Stomach smooth muscle (tissue), 2 donors: ENCODE results near the gene GMPR.

Source experiments
- H3K27ac ChIP-seq: one replicate; pipeline ENCODE4 v1.7.0; 2013; ENCODE audit warnings: mild to moderate bottlenecking, low read length, inconsistent platforms
- H3K27me3 ChIP-seq, 2 donors: one replicate each; pipeline ENCODE4 v1.7.0; 2013; ENCODE audit warnings: low read length in 2 of 2; ENCODE audit not compliant: insufficient read depth in 2 of 2, control insufficient read depth in 1 of 2
- H3K36me3 ChIP-seq, 2 donors: one replicate each; pipeline ENCODE4 v1.7.0; 2013; ENCODE audit warnings: low read length in 2 of 2; ENCODE audit not compliant: control insufficient read depth in 2 of 2, insufficient read depth in 2 of 2
- H3K4me1 ChIP-seq: one replicate; pipeline ENCODE4 v1.7.0; 2013; ENCODE audit warnings: low read length; ENCODE audit not compliant: control insufficient read depth, insufficient read depth
- H3K4me3 ChIP-seq, 2 donors: one replicate each; pipeline ENCODE4 v1.7.0; 2013; ENCODE audit warnings: low read length in 2 of 2
- H3K9ac ChIP-seq, 2 donors: one replicate each; pipeline ENCODE4 v1.7.0; 2013; ENCODE audit warnings: low read length in 2 of 2, mild to moderate bottlenecking in 1 of 2
- H3K9me3 ChIP-seq, 2 donors: one replicate each; pipeline ENCODE4 v1.7.0; 2013; ENCODE audit warnings: low read length in 2 of 2; ENCODE audit not compliant: control insufficient read depth in 2 of 2
- donor health status: healthy.
- donor health status: Pancreatic carcinoma.

Gene GMPR

DNA sequence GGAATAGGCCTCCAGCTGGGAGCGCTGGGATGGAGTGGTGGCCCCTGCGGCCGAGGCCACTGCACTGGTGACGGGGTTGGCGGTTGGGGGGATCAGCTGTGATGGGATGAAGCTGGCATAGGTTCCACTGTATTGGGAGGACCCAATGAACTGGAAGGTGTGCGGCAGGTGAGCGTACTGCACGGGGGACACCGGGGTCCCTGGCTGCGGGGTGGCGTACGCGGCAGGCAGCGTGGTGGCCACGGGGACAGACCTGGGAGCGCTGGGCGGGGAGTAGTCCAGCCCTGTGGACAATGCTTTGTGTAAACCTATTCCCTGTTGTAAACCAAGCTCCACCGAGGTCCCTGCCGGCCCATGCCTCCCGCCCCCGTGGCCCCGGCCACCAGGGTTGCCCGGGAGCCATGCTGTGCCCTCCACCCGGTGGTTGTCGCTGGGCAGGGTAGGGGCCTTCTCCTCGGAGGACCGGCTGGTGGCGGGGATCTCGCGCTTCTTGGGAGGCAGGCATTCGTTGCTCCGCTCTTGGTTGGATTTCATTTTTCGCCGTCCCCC, 89.5 kb downstream of the GMPR start:
- Histone ChIP-seq H3K9me3 (no peaks in the 10 kb centered on the region), H3K27ac (no peak overlapping the region), H3K36me3 (peaks cover 10 to 14% of the 10 kb centered on the region in 2 donors), H3K27me3 (no peaks in the 10 kb centered on the region), H3K4me3 (no peak overlapping the region), H3K9ac (no peak overlapping the region), H3K4me1 (peaks cover 19% of the 10 kb centered on the region)

DNA sequence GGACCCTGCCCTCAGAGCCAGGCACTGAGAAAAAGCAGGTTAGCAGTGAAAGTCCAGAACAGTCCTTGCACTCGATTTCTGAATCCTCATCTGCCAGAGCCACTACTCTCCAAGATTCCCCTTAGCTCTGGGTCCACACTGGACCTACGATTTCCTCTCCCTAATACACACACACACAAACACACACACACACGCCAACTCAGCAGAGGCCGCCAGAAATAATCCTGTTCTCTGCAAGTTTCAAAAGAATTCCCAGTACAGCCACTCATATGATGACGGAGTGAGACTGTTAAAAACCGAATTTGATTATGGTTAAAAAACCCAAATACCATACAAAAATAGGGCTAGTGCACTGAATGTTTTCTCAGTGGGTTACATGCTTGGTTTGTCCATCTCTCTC, 90.8 kb downstream of the GMPR start:
- H3K36me3 ChIP-seq: peaks cover 10 to 14% of the 10 kb centered on the region in 2 donors
- H3K9me3 ChIP-seq: no peaks in the 10 kb centered on the region
- no peaks in the 10 kb centered on the region for H3K27me3 ChIP-seq
- no peak overlapping the region for H3K4me3 ChIP-seq
- H3K4me1 ChIP-seq: peaks cover 12% of the 10 kb centered on the region
- H3K27ac ChIP-seq: no peak overlapping the region
- H3K9ac ChIP-seq: no peak overlapping the region

DNA sequence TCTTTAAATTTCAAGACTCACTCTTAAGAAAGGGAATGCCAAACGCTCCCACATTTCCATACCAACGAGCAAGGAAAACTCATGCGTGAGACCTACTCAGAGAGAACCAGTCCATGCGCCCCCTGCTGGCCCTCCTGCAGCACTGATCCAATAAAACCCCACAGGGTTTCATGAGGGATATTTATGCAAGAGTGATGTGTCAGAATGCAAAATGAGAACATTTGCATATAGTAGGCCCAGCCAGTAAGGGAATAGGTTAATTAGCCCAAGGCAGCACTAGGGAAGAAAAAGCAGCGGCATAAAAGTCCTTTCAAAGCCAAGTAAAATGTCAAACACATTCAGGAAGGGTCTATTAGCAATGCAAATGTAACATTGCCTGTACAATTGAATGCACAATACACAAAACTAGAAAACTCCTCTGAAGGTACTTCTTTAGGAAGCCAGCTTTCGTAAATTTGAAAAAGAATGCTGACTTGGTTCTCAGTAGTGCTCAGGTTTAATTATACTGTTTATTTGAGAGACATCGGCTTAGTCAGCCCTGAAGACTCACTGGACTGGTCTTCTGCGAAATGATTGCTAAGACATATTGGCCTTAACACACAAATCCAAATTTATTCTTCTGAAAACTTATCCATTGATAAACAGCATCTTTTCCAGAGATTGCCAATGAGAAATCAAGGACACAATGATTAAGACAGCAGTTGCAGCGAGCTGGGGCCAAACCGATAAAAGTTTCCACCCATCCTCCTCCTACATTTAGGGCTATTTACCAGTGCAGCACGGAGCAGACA, 93.2 kb downstream of the GMPR start:
- Histone ChIP-seq H3K4me3 (no peak overlapping the region), H3K27ac (no peak overlapping the region), H3K9ac (no peak overlapping the region), H3K9me3 (no peaks in the 10 kb centered on the region), H3K36me3 (peaks cover 6% of the 10 kb centered on the region in 2 donors), H3K4me1 (peaks cover 22% of the 10 kb centered on the region), H3K27me3 (no peaks in the 10 kb centered on the region)

DNA sequence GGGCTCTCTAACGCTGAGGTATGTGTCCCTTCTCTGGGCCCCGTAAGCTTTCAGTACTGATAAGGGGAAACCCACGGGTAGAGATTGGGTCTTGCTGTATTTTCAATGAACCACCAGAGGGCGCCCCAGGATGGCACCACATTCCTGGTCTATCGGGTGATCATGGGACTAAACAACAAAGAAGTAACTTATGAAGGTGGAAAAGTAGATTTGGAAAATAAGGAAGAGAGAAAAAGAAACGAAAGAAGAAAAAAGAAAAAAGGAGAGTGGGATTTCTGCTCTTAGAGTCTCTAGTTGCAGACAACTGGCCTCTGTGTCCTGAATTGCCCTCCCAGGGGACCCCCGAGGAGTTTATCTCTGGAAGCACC, 93.8 kb downstream of the GMPR start:
- Histone ChIP-seq H3K27me3 (no peaks in the 10 kb centered on the region), H3K27ac (no peak overlapping the region), H3K9ac (no peak overlapping the region)

DNA sequence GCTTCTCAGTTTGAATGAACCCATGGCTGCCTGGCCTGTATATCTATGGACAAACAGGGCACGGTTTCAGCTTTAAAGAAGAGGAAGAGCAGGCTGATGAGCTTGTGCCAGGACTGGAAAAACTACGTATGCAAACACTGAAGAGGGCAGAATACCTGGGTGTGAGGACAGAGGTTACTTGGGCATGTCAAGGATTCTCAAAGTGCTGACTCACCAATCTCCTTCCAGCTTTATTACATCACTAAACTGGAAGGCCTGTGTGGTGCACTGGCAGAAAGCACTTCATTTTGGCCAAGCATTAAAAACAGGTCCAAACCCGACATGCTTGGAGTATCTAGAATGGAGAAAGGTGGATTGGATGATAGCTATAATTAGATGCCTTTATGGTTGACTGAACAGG, 95.2 kb downstream of the GMPR start:
- Histone ChIP-seq H3K27me3 (no peaks in the 10 kb centered on the region), H3K9me3 (no peaks in the 10 kb centered on the region), H3K36me3 (no peaks in the 10 kb centered on the region), H3K4me1 (peaks cover 41% of the 10 kb centered on the region), H3K9ac (no peak overlapping the region), H3K27ac (no peak overlapping the region), H3K4me3 (no peak overlapping the region)

More for the DNA sequence above, 93.8 kb downstream of the GMPR start:
- no peaks in the 10 kb centered on the region for H3K9me3 ChIP-seq
- peaks cover under 1 to 1% of the 10 kb centered on the region in 2 donors for H3K36me3 ChIP-seq
- no peak overlapping the region for H3K4me3 ChIP-seq
- peaks cover 27% of the 10 kb centered on the region for H3K4me1 ChIP-seq

DNA sequence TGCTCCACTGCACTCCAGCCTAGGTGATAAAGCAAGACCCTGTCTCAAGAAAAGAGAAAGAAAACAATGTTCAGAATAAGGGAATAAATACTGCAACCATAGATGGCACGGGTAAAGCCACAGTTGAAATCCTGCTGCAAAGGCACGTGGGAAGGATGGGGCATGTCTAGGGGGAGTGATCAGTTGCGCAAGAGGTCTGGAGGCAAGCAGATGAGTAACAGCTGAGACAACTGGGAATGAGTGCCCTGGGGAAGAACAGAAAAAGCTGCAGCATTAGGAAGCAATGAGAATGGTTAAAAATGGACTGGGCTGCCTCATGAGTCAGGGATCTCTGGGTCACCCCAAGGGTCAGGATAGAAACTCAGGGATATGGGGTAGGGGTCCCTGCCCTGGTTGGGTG, 96.3 kb downstream of the GMPR start:
- no peak overlapping the region for H3K27ac ChIP-seq

DNA sequence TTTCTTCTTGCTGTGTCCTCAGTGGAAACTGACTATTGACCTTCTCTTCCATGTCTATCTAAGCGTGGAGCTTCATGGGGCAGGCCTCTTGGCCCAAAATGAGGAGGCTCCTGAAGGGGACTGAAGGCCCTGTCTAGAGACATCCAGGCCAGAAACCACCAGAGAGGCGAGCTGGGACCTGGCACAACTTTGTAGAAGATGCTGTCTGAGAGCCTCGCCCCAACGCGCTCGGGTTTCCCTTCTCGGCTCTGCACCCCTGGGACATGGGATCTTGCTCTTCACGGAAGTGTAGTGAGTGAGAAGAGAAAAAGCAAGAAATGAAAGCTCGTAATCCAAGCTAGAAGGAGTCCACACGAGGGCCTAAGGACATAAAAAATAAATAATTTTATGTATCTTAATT, 96.8 kb downstream of the GMPR start:
- Histone ChIP-seq H3K36me3 (no peaks in the 10 kb centered on the region), H3K4me3 (no peak overlapping the region), H3K27ac (no peak overlapping the region), H3K27me3 (no peaks in the 10 kb centered on the region), H3K9ac (no peak overlapping the region), H3K4me1 (peaks cover 51% of the 10 kb centered on the region), H3K9me3 (no peaks in the 10 kb centered on the region)

More for the DNA sequence above, 96.3 kb downstream of the GMPR start:
- H3K36me3 ChIP-seq: no peaks in the 10 kb centered on the region
- H3K9me3 ChIP-seq: no peaks in the 10 kb centered on the region
- H3K4me1 ChIP-seq: peaks cover 51% of the 10 kb centered on the region
- H3K9ac ChIP-seq: no peak overlapping the region
- H3K4me3 ChIP-seq: no peak overlapping the region
- no peaks in the 10 kb centered on the region for H3K27me3 ChIP-seq

DNA sequence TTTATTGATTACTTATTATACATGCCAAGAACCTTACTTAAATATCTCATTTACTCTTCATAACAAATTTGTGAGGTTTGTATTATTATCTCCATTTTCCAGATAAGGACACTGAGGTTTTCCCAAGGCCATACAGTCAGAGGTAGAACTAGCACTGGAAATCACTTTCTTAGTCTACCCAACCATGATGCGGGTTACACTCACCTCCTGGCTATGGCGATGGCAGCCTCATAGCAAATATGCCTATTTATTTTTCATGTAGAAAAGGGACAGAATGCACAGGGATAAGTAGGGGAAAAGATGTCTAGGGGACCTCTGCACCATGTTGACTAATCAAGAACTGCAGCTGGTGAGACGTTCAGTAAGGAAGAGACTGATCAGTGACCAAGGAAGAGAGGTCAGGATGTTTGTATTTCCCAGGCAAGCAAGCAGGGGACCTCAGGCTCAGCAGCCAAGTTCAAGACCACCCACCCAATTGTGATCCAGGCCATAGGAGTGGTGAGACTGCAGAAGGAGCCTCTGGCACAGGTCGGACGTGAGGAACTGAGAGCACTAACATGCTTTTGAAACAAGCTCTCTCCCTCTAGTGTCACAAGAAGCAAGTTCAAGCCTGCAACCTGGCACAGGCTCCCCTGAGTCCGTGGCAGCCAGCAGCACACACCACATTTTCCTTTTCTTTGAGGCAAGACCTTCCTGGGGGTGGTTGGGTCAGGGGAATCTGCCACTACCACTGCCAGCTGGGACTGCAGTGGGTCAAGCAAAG, 97.8 kb downstream of the GMPR start:
- no peaks in the 10 kb centered on the region for H3K27me3 ChIP-seq
- H3K4me1 ChIP-seq: peaks cover 51% of the 10 kb centered on the region
- no peak overlapping the region for H3K27ac ChIP-seq
- no peak overlapping the region for H3K9ac ChIP-seq
- H3K36me3 ChIP-seq: no peaks in the 10 kb centered on the region
- no peak overlapping the region for H3K4me3 ChIP-seq
- no peaks in the 10 kb centered on the region for H3K9me3 ChIP-seq

DNA sequence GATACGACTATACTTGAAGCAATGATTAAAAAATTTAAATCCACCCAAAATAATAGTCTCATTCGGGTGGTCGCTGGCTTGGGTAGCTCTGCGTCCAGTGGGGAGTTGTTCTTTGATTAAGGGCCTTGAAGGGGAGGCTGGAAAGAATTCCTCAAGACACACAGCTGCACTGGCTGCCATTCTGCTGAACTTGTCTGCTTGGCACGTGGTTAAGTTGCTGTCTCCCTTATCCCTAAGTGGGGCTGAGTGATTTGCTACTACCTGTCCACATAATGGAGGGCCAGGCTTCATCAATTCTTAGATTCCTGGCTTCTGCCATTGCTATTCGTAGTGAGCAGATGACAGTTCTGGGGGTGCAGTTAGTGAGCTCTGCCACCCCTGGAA, 98.5 kb downstream of the GMPR start:
- H3K4me3 ChIP-seq: peak overlapping the region in 1 of 2 donors; percentile 40
- H3K9ac ChIP-seq: peak overlapping the region in 1 of 2 donors; percentile 31
- peaks cover 49% of the 10 kb centered on the region for H3K4me1 ChIP-seq
- no peak overlapping the region for H3K27ac ChIP-seq
- H3K9me3 ChIP-seq: no peaks in the 10 kb centered on the region
- no peaks in the 10 kb centered on the region for H3K27me3 ChIP-seq
- H3K36me3 ChIP-seq: no peaks in the 10 kb centered on the region

DNA sequence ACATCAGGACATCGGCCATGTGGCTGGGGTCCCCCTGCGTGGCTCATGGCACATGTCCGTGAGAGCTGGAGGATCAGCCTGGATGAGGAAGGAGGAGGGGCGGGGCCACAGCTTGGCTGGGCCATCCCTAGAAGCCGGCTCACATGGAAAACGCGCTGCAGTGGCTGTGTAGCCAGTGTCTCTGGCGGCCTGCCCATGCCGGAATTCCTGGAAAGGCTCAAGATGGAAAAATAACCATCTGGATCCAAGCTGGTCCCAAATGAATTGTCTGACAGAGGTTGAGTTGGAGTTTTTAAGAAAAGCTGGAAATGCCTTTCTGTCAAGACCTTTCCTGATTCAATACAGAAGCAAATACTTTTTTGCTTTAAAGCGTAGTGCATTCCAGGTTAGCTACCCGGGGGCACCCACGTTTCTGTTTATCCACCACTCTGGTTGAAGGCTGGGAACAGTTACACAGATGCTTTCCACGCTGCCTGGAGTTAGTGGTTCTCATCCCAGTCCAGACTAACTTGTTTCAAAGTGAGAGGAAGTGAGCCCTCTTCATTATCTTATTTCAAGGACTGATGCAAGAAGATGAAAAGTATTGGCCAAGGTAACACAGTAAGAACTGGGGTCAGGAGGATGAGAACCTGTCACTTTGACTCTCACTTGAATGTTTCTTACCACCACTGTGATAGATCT, 99.0 kb downstream of the GMPR start:
- no peaks in the 10 kb centered on the region for H3K9me3 ChIP-seq
- peak overlapping the region in 1 of 2 donors; percentile 31 for H3K9ac ChIP-seq
- H3K4me1 ChIP-seq: peaks cover 46% of the 10 kb centered on the region
- no peak overlapping the region for H3K27ac ChIP-seq
- no peaks in the 10 kb centered on the region for H3K27me3 ChIP-seq
- no peaks in the 10 kb centered on the region for H3K36me3 ChIP-seq
- peak overlapping the region; percentile 23 to 40 for H3K4me3 ChIP-seq
